Choroid plexus epithelial cell (primary cell): Measurements from ENCODE around the gene FANCI.

Experiments
- DNase-seq: peaks from one replicate; pipeline ENCODE4 v3.0.0-alpha.2; 2010; ENCODE audit warnings: low read depth
- H3K4me3 ChIP-seq: 2 replicates; pipeline ENCODE4 v1.5.1; 2011; ENCODE audit warnings: low read depth, mild to moderate bottlenecking, control low read depth, low read length, moderate library complexity
- CTCF ChIP-seq: conservative IDR thresholded peaks from 2 replicates; pipeline ENCODE4 v1.5.1; 2011; ENCODE audit warnings: low read depth, mild to moderate bottlenecking, control low read depth, inconsistent platforms, low read length, moderate library complexity

The FANCI gene

GRCh38 chr15:89340573-89340972 lies 96.8 kb downstream of the FANCI start:
- H3K4me3 ChIP-seq: no peak overlapping the region
- DNase-seq: no peak
- TF ChIP-seq CTCF: no peak

GRCh38 chr15:89341316-89342005 lies 97.7 kb downstream of the FANCI start:
- DNase-seq: no peak
- TF ChIP-seq CTCF: no peak
- no peak overlapping the region for H3K4me3 ChIP-seq

GRCh38 chr15:89342840-89343239 lies 99.1 kb downstream of the FANCI start:
- H3K4me3 ChIP-seq: no peak overlapping the region
- DNase-seq: no peak
- TF ChIP-seq CTCF: no peak

GRCh38 chr15:89345248-89345647 lies 101.5 kb downstream of the FANCI start:
- no peak overlapping the region for H3K4me3 ChIP-seq
- no peak for DNase-seq
- TF ChIP-seq CTCF: no peak

GRCh38 chr15:89346516-89347231 lies 102.9 kb downstream of the FANCI start:
- TF ChIP-seq CTCF: no peak
- no peak for DNase-seq

GRCh38 chr15:89349206-89349558 lies 105.4 kb downstream of the FANCI start:
- no peak overlapping the region for H3K4me3 ChIP-seq
- no peak for TF ChIP-seq CTCF
- no peak for DNase-seq

More at GRCh38 chr15:89346516-89347231, 102.9 kb downstream of the FANCI start:
- H3K4me3 ChIP-seq: no peak overlapping the region

GRCh38 chr15:89352476-89352875 lies 108.7 kb downstream of the FANCI start:
- no peak overlapping the region for H3K4me3 ChIP-seq
- no peak for DNase-seq

More at GRCh38 chr15:89352476-89352875, 108.7 kb downstream of the FANCI start:
- no peak for TF ChIP-seq CTCF
